ENCODE data around the gene ZFAND2B.
A peak's percentile ranks its signal among the peaks of the same experiment; 100 is the strongest.

The ZFAND2B gene

DNA sequence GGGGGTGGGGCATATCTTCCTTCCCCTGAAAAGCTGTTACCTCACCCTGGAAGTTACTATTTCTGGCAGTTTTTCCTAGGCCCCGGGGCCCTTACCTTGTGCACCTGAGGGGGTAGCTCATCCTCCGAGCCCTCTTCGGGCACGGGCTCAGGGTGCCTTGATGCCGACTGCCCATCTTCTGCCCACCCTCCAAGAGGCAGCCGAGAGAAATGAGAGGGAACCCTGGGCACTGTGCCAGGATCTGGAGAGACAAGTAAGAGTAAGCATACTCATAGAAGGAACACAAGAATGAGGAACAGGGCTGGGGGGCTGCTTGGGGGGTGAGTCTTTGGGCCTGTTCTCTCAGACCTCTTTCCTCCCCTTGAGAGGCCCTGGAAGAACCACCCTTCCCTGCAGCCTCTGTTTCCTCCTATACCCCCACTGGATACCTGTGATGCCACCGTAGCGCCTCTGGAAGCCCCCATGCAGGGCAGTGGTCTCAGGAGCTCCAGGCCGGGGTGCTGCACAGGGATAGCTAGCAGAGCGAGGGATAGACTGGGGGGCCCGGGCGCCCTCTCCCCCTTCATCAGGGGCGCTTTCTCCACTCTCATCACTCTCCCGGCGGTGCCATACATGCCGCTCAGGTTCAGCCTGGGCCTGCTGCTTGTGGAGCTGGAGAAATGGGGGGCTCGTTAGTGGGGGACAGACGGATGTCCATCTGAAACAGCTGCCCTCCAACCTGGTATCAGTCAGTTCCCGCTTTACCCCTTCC lies 14.2 kb downstream of the ZFAND2B start:
- no peak for FAIRE-seq

DNA sequence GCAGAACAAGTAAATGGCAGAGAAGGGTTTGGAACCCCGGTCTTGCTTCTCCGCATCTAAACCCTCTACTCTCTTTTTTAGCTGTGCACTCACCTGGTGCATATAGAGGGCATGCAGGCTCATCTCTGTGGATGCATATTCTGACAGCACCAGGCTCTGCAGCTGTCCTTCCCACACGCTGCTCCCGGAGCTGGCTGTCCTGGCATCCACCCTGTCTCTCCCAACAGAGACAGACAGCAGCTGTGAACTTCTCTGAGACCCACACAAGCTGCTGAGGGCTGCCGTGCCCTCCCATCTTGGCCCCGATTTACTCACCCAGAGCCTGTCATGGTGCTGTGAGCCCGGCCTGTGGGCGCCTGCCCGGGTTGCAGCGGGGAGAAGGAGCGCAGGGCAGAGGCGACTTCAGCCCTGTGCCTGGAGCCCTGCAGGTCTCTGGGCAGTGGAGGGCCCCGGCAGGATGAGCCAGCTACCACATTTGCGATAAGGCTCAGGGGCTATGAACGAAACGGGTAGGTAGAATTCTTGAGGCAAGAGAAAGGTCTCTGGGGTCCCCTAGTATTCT lies 15.5 kb downstream of the ZFAND2B start:
- FAIRE-seq: no peak

DNA sequence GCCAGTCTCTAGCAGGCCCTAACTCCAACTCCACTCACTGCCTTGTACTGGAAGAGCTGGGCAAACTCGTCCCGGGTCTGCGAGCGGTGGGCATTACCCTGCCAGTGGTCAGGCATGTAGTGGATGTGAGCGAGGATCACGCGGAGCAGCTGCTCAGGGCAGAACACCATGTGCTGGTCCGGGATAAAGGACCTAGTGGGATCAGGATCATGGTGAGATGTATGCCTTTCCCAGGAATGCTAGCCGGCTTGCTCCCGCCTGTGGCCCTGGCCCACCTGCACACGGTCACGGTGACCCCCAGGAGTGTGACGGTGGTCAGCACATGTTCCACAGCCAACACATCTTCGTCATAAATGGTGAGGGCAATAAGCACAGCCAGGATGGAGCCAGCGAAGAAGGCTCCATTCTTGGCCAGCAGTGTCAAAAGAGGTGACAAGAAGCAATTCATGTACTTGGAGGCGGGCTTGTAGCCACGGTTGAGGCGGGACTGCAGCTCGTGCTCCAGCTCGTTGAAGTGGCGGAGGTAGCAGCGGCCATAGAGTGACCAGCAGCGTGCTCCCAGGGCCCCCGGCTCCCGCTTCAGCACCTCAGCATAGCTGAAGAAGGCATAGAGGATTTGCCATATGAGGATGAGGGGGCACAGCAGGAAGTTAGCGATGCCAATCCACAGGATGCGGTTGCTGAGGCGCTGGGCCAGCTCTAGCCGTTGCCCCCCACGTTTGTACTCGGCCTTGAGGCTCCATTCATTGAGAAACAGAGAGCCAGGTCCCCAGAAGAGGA lies 17.4 kb downstream of the ZFAND2B start:
- no peak for FAIRE-seq

DNA sequence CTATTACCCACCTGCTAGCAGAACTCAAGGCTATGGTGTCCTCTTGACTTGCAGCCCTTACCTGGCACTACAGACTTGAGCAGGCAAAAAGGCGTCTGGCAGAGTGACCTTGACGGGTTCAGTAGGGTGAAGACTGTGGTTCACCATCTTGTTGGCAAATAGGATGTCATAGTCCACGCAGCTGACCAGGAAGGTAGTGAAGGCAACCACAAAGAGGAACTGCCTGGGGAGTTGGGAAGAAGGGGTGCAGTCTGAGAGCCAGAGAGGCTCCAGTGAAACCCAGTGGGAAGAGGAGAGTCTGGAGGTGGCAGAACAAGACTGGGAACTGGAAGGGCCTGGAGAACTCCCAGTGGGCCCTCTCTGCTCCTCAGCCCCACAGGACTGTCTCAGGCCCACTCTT lies 18.8 kb downstream of the ZFAND2B start:
- FAIRE-seq: no peak

DNA sequence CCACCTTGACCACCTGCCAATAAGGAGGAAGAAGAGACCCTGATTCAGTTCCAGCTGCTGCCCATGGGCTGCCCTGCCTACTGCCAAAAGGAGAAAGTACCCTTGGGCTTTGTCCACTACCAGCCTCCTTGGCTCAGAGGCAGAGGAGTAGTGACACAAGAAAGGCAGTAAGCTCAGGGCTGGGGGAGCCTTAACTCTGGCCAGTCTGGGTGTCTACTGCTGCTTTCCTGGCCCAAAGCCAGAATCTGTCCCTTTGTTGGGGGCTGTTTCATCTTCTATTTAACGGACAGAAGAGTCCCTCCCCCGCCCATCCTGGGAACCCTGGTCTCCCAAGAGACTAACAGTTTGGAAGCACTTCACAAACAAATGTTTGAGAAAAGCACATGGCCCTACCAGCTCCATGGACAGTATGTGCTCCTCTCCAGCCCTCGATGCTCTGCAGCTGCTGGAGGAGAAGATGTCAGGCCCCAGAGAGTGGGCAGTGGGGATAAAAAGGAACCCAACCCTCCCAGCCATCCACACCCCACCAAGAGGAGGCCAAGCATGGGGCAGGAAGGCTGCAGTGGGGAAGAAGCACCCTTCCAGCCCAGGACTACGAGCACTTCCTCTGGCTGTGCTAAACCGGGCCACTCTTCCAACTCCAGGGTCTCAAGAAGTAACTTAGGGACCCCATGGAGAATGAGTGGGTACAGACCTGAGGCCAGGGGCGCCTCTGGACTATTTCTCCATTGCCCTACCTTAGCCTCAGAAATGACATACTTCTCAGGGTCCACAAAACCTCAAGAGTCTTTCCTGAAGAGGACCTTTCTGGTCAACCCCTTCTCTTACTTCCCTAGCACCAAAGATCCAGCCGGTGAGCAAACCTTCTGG lies 21.7 kb downstream of the ZFAND2B start:
- FAIRE-seq: no peak

DNA sequence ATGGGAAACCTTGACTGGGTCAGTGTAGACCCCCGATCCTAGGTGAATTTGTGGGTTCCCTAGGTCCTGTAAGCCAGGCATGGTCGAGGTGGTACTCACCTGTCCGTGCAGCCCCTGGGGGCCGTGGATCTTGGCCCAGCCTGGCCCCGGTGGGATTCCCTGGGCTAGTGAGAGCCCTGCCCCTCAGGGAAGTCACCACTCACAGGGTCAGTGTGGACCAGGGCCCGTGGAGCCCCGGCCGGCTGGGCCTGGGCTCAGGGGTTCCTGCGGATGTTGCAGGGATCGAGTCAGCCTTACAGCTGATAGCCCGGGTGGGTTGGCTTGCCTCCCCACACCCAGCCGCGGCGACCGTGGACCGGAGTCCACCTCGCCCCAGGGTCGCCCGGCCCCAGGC lies 22.3 kb downstream of the ZFAND2B start:
- no peak for FAIRE-seq

DNA sequence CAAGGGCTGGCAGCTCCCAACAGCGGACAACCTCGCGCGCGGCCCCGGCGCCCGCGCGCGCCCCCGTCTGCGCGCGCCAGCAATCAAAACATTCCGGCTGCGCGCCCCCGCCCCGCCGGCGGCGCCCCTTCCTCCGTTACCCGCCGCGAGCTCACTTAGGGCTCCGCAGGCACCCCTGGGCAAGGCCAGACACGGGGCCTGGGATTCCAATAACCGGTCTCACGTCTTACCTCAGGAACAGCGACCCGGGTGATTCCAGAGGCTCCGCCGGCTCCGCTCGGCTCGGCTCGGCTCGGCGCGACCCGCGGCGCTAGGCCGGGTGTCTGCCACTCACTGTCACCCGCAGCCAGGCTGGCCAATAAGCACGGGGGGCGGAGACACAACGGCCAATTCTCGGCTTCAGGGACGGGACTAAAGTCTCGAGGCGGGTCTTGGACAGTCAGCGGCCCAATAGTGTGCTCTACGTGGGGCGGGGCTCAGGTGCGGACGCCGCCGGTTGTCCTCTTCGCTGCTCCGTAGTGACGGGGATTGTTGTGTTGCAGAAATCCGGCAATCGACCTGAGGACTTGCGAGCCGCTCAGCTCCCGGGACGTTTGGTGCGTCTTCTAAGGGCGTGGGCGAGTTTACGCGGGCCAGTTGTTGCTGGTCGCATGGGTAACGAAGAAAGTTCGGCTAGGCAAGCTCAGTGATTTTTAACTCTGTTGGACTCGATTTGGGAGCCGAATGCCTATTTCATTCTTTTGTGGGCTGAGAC lies 22.9 kb downstream of the ZFAND2B start, which contains the start of the genes ANKZF1 and ATG9A:
TSS of gene ANKZF1 (plus strand) at position 502 of the 754 bp plus-strand sequence. CDS start 452 bp downstream, outside the sequence.
TSS of gene ATG9A (minus strand) at position 332 of the 754 bp plus-strand sequence. CDS start 1,612 bp downstream, outside the sequence.
- peak; percentile 92 for FAIRE-seq

DNA sequence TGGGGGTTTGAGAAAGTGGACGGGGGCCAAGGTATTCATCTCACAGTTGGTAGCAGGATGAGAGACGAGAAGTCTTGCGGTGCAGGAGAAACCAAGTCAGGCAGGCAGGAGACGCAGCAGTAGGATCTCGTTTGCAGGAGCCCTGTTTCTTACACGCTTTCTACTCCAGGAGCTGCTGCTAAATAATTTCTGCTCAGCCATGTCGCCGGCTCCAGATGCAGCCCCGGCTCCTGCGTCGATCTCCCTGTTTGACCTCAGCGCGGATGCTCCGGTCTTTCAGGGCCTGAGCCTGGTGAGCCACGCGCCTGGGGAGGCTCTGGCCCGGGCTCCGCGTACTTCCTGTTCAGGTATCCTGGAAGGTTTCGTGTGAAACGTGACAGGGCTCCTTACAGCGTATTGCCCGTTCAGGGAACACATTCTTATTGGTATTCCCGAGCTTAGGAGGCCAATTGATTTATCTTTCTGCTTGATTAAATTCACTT lies 23.5 kb downstream of the ZFAND2B start:
- no peak for FAIRE-seq

DNA sequence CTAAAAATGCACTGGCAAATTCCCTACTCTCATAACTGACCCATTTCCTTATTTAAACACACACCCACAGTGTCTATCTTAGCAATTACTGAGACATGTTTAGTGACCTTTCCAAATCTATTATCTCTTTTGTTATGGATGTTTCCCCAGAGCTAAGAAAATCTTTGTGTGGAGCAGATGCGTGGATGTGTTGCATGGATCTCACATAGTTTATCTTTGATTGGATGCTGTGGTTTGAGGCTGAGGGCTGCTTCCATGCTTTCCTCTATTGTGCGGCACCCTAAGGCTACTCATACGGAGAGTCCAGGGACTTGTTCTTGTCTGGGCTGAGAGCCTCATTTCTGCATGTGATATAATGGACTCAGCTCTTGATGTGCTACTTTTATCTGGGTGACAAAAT lies 27.7 kb downstream of the ZFAND2B start:
- no peak for FAIRE-seq

DNA sequence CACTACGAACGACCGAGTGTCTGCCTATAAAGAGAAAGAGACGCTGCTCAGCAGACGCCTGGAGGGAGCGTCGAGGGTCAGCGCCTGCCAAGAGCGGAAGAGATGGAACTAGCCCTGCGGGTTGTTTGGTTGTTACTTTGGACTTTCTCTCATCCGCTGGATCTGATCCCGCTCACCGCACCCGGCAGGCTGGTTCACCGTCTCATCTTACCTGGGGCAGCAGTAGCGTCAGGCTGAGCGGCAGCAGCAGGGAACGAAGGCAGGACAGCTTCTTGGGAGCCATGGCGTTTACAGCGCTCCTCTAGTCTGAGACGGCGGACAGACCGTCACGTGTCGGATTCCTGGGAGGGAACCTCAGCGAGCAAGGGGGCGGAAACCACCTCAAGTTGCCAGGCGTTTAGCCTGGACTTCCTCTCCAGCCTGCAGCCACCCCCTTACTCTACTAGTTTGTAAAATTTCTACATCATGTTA lies 36.7 kb downstream of the ZFAND2B start:
- no peak for FAIRE-seq

DNA sequence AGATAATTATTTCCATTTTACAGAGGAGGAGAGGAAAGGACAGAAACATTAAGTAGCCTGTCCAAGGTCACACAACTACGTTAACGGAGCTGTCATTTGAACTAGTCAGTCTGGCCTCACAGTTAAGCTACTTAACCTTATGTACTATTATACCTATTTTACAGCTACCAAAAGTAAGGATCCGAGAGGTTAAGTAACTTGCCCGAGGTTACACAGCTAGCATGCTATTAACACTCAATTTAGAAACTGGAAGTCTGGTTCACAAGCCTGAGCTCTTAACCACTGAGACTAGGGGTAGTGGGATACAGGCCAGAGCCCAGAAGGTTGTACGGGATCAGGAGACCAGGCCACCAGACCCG lies 38.2 kb downstream of the ZFAND2B start:
- FAIRE-seq: no peak

DNA sequence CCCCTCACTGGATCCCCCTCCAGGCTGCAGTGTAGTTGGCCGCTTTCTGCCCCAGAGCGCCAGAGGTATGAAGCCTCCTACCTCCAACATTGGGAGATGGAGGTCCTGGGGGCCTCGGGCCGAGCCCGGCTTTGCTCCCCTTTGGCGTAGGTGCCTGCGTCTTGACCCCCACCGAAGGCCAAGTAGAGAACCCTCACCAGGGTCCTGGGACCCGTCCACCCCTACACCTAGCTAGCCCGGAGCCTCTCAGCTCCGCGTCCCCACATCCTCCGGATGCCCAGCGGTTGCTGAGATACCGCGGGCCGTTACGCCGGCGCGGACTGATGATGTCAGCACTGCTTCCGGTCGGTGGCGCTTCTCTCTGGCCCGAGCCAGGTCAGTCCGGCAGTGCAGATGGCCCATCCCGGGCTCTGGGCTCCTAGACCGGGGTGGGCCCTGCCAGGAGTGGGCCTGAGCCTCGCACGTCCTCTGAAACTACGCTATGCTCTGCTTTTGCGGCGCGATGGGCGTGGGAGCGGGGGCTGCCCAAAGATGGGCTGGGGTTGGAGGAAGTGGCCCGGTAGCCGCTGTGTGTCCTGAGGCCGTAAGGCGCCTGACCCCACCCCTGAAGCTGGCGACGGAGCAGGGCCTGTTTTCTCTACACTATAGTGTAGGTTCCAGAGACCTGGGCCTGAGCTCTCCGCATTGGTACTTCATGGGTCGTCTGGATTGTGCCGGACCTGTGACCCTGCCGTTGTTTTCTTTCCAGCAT lies 38.7 kb downstream of the ZFAND2B start, which contains the start of the genes GLB1L and STK16:
TSS of gene GLB1L (minus strand) at position 297 of the 751 bp plus-strand sequence. CDS start 1,871 bp downstream, outside the sequence.
TSS of gene STK16 (plus strand) at position 332 of the 751 bp plus-strand sequence. CDS start 521 bp downstream, outside the sequence.
- FAIRE-seq: no peak

DNA sequence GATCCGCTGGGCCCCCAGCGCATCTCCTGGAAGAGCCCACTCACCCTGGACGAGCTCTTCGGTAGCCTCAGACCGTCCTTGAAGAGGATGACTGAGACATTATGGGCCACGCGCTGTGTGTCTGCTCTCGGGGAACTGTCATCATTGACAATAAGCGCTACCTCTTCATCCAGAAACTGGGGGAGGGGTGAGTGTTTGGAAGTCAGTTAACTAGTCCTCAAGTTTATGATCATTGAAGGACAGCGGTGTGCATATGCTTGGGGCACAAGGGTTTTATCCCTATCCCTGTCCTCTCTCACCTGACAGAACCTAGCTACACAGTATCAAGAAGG lies 39.3 kb downstream of the ZFAND2B start:
- FAIRE-seq: no peak

DNA sequence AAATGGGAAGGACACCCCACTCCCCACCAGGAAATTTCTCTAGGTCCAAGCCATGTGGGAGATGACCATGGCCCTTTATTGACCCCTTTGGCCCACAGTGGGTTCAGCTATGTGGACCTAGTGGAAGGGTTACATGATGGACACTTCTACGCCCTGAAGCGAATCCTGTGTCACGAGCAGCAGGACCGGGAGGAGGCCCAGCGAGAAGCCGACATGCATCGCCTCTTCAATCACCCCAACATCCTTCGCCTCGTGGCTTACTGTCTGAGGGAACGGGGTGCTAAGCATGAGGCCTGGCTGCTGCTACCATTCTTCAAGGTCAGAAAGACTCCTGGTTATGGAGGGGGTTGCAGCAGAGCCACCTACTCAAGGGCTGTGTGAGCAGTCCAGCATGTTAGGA lies 40.0 kb downstream of the ZFAND2B start:
- no peak for FAIRE-seq

DNA sequence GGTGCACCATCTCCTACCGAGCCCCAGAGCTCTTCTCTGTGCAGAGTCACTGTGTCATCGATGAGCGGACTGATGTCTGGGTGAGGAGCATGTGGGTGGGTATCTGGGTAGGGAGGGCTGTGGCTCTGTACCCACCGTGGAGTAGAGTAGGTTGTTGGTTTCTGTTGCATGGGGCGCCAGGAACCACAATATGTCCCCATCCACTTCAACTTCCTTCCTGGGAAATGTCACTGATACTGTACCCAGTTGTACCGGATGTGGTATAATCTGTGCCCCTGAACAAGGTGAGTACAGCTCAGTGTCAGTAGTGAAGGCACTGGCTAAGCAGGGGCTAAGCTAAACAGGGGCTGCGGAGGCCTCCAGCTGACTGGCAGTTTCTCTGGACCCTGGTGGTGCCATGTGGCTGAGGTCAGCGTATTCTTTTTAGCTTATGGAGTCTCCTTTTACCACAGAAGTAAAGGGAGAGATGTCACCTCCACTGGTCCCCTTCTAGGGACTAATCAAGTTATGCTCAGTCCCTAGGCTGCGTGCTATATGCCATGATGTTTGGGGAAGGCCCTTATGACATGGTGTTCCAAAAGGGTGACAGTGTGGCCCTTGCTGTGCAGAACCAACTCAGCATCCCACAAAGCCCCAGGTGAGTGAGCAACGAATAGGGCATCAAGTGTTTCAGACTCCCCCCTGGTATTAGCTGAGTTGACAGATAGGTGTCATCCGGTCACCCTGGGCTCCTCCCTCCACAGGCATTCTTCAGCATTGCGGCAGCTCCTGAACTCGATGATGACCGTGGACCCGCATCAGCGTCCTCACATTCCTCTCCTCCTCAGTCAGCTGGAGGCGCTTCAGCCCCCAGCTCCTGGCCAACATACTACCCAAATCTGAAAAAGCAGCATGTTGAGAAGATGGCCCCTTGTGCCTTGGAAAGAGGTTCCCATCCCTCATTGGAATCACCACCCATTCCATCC lies 41.4 kb downstream of the ZFAND2B start:
- no peak for FAIRE-seq

DNA sequence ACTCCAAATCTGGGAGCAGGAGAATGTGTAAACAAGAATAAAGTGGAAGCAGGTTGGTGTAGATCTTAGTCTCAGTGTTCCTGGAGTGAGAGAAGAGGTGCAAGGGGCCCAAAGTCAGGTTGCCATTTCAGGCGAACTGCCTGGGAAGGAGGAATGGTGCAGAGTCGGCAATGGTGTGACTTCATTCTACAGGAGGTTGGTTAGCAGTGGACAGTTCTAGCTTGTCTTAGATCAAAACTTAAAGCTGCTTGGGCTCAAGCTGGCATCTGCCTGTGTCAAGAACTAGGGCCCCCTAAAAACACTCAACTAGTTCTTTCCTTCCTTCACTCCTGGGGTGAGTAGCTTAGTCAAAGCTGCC lies 42.2 kb downstream of the ZFAND2B start:
- no peak for FAIRE-seq

DNA sequence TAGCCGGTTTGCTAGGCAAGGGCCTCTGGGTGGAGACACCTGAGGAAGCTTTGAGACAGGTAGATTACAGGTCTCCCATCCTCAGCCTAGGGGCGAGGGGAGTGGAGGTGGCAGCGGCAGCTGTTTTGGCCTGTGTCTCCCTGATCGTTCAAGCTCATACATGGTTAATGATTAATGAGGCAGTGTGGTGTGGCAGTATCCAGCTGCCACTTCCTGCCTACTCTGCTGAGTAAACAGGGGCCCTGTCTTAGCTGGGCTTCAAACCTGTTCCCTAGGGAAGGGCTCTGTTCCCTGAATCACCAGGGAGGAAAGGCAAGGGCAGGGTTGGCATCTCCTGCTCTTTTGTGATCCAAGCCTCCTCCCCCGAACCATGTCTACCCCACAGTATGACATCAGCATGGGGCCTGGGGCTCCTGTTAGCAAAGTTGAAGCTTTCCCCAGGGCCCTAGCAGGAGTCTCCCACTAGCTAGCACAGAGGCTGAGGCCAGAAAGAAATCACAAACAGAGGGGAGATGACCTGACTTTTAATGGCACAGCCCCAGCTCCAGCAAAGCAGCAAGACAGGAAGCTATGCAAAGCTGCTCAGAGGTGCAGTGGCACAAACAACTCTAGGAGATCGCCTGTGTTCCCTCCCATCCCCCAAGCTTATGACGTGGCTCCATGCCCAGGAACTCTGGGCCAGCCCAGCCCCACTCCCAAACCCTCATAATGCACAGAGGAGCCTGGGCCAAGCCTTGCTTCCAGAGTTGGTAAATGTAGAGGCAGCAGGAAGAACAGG lies 42.8 kb downstream of the ZFAND2B start:
- no peak for FAIRE-seq

DNA sequence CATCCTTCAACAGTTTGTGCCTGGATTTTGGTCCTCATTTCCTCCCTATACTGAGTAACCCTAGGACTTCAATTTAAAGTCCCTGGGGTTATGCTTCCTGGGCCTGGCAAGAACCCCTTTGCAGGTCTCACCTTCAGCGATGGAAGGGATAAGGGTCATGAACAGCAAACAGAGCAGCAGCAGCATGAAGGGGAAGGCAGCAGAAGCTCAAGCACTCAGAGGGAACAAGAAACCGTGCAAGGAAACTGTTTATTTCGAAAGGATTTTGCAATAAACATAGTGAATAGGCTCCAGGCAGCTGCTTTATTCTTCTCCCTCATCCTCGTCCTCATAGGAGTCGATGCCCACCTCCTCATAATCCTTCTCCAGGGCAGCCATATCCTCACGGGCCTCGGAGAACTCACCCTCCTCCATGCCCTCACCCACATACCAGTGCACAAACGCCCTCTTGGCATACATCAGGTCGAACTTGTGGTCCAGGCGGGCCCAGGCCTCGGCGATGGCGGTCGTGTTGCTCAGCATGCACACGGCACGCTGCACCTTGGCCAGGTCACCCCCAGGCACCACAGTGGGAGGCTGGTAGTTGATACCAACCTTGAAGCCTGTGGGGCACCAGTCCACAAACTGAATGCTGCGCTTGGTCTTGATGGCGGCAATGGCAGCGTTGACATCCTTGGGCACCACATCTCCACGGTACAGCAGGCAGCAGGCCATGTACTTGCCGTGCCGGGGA lies 43.6 kb downstream of the ZFAND2B start:
- FAIRE-seq: no peak
